Loucy (cell line): ENCODE data around the gene SLC38A1.
A peak's percentile ranks its signal among the peaks of the same experiment; 100 is the strongest.

Experiments used
- H2AFZ ChIP-seq: fragments of 200-600 bp; sonication (generic); 2 replicates; pipeline ENCODE4 v1.6.0; 2016; ENCODE audit warnings: antibody characterized with exemption, mild to moderate bottlenecking, low read length, moderate library complexity
- H3F3A ChIP-seq: fragments of 200-600 bp; 2 replicates; pipeline ENCODE4 v1.6.0; 2016; ENCODE audit warnings: antibody characterized with exemption, low read depth, mild to moderate bottlenecking
- H3K27me3 ChIP-seq: fragments of 200-600 bp; sonication (generic); 2 replicates; pipeline ENCODE4 v1.6.1; 2014; ENCODE audit warnings: low read length, mild to moderate bottlenecking; ENCODE audit not compliant: insufficient read depth, poor library complexity, severe bottlenecking
- H3K36me3 ChIP-seq: fragments of 200-600 bp; sonication (generic); 2 replicates; pipeline ENCODE4 v1.6.1; 2016; ENCODE audit warnings: low read length; ENCODE audit not compliant: insufficient read depth
- H3K4me1 ChIP-seq: fragments of 200-600 bp; sonication (generic); 2 replicates; pipeline ENCODE4 v1.5.1; 2014; ENCODE audit warnings: low read length, mild to moderate bottlenecking; ENCODE audit not compliant: insufficient read depth, poor library complexity, severe bottlenecking
- H3K4me2 ChIP-seq: fragments of 200-600 bp; sonication (generic); 2 replicates; pipeline ENCODE4 v1.6.0; 2014; ENCODE audit warnings: antibody characterized with exemption, low read length, low read depth, mild to moderate bottlenecking; ENCODE audit not compliant: poor library complexity, severe bottlenecking
- H3K4me3 ChIP-seq: fragments of 200-600 bp; sonication (generic); 2 replicates; pipeline ENCODE4 v1.5.1; 2014; ENCODE audit warnings: low read length, mild to moderate bottlenecking, mixed read lengths; ENCODE audit not compliant: poor library complexity, severe bottlenecking
- H3K79me2 ChIP-seq: fragments of 200-600 bp; sonication (generic); 2 replicates; pipeline ENCODE4 v1.6.1; 2014; ENCODE audit warnings: low read length; ENCODE audit not compliant: insufficient read depth
- H3K9ac ChIP-seq: fragments of 200-600 bp; sonication (generic); 2 replicates; pipeline ENCODE4 v1.6.0; 2014; ENCODE audit warnings: mild to moderate bottlenecking, low read depth, low read length, moderate library complexity; ENCODE audit not compliant: poor library complexity, severe bottlenecking
- H3K9me2 ChIP-seq: fragments of 200-600 bp; sonication (generic); replicated peaks from 2 replicates; pipeline ENCODE4 v1.6.1; 2016; ENCODE audit warnings: low read depth, low read length, mixed read lengths
- H3K9me3 ChIP-seq: fragments of 200-600 bp; sonication (generic); 2 replicates; pipeline ENCODE4 v1.6.1; 2014; ENCODE audit warnings: mild to moderate bottlenecking, antibody characterized with exemption, low read length, low read depth; ENCODE audit not compliant: insufficient read depth
- H4K20me1 ChIP-seq: fragments of 200-600 bp; sonication (generic); 2 replicates; pipeline ENCODE4 v1.6.0; 2014; ENCODE audit warnings: antibody characterized with exemption, low read length, mild to moderate bottlenecking; ENCODE audit not compliant: insufficient read depth, poor library complexity, severe bottlenecking
- CTCF ChIP-seq: fragments of 200-600 bp; sonication (generic); conservative IDR thresholded peaks from 2 replicates; pipeline ENCODE4 v1.5.1; 2014; ENCODE audit warnings: mild to moderate bottlenecking, antibody characterized with exemption, low read length
- EZH2phosphoT487 ChIP-seq: fragments of 200-600 bp; IDR thresholded peaks from 2 replicates; pipeline ENCODE4 v1.6.1; 2018; ENCODE audit warnings: antibody characterized with exemption, mild to moderate bottlenecking, moderate library complexity, borderline replicate concordance

The SLC38A1 gene

GRCh38 chr12:46303039-46303666 is 34.3 kb upstream of the SLC38A1 start:
- Histone ChIP-seq H3K9me2 (no peaks in the 10 kb centered on the region), H3K9ac (no peak overlapping the region), H3K79me2 (no peaks in the 10 kb centered on the region), H3K36me3 (no peaks in the 10 kb centered on the region), H2AFZ (0 out of 2 replicates have a peak overlapping the region, but pooled peaks have one; percentile 3), H3K4me2 (no peak overlapping the region), H3F3A (no peaks in the 10 kb centered on the region), H3K4me3 (no peak overlapping the region), H3K4me1 (peaks cover 9% of the 10 kb centered on the region), H3K9me3 (peaks cover 8% of the 10 kb centered on the region; the same call in 1 of the 2 replicates), H3K27me3 (no peaks in the 10 kb centered on the region), H4K20me1 (no peaks in the 10 kb centered on the region)
- peak; percentile 92 for TF ChIP-seq CTCF
- no peak for TF ChIP-seq EZH2phosphoT487

- H3K9ac ChIP-seq, result no peak overlapping the region
- H3K9me3 ChIP-seq, result 0 out of 2 replicates have a peak, but pooled peaks cover 3% of the 10 kb centered on the region
- H3K4me3 ChIP-seq, result no peak overlapping the region
- no peaks in the 10 kb centered on the region for H3F3A ChIP-seq
- H2AFZ ChIP-seq, result no peak overlapping the region
- H4K20me1 ChIP-seq, result no peaks in the 10 kb centered on the region
- no peak for TF ChIP-seq CTCF
- no peak for TF ChIP-seq EZH2phosphoT487
- H3K4me2 ChIP-seq, result no peak overlapping the region
- H3K27me3 ChIP-seq, result no peaks in the 10 kb centered on the region
- H3K4me1 ChIP-seq, result peaks cover 9% of the 10 kb centered on the region
- H3K9me2 ChIP-seq, result no peaks in the 10 kb centered on the region
- no peaks in the 10 kb centered on the region for H3K36me3 ChIP-seq
- no peaks in the 10 kb centered on the region for H3K79me2 ChIP-seq
Observed at GRCh38 chr12:46300910-46301309, 32.1 kb upstream of the SLC38A1 start.

- TF ChIP-seq EZH2phosphoT487 (no peak), CTCF (no peak)
- Histone ChIP-seq H3K4me2 (no peak overlapping the region), H3K27me3 (no peaks in the 10 kb centered on the region), H3K9me2 (no peaks in the 10 kb centered on the region), H3K9ac (no peak overlapping the region), H4K20me1 (no peaks in the 10 kb centered on the region), H3K9me3 (no peaks in the 10 kb centered on the region), H3K36me3 (no peaks in the 10 kb centered on the region), H3F3A (no peaks in the 10 kb centered on the region), H2AFZ (no peak overlapping the region), H3K4me3 (no peak overlapping the region), H3K4me1 (peaks cover 9% of the 10 kb centered on the region), H3K79me2 (no peaks in the 10 kb centered on the region)
Observed at GRCh38 chr12:46299851-46300250, 31.0 kb upstream of the SLC38A1 start.
